NCI-H2029 (cell line): ENCODE measurements around the gene LRP1B.

Source experiments
- DNase-seq: peaks from one replicate; lab custom pipeline; 2025; lab: John Stamatoyannopoulos, UW

LRP1B gene

DNA sequence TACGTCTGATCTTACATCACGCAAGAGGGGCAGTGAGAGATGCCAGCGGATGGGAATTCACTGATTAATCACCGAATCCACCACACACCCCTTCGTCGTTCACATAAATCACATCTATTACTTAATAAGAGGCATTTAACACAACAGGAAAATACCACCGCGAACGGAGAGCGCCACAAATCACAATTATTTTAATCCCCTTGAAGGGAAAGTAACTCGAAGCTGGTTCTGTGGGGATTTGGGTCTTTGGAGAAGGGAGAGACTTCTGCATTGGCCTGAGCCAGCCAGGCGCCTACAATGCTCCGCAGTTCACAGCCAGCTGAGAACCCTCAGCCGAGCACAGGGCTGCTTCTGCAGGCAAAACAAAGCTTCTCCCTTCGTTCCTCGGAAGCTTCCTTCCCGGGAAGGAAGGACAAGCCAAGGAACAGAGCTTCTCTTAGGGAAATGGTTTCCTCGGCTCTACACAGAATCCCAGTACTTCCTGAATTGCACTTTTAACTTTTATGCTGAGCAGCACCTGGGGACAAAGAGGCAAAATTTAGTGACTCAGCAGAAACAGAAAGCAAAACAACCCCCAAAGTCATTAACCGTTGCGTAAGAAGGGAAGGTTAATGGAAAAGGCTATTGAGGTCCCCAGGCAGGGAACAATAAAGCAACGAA is at the start of gene LRP1B:
TSS of gene LRP1B (minus strand) at position 7 of the 660 bp plus-strand sequence. CDS start 287 bp downstream, outside the sequence.
- no peak for DNase-seq

DNA sequence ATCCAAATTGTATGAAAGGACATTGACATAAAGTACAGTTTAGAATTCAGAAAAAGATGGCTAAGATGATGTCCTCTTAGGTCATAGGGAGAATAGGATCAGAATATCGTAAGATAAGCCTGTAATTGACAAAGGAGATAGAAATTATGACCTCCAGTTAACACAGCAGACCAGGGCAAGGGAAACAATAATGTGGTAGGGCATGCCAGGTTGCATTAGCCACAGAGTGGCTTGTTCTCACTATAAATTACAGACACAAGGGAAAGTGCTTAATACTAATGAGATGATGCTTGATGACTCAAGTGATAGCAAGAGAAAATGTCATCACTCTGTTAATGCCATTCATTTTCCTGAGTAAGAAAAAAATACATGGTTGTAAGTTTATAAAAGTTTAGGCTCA is 48.9 kb upstream of the LRP1B start:
- DNase-seq: no peak

DNA sequence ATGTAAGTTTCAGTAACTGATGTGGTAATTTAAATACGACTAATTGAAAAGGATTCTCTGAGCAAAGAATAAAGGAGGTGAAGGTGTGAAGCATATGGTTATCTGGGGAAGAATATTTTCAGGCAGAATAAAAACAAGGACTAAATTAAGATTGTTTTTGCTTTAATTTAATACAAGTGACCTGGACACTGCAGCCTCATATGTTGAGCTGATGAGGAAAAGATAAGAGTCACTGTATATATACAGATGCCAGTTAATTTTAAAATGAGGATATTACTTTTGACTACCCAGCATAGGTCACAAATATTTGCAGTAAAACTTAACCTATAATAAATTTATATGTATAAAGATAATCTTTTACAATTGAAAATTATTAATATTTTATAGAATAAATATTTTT is 47.8 kb upstream of the LRP1B start:
- no peak for DNase-seq

DNA sequence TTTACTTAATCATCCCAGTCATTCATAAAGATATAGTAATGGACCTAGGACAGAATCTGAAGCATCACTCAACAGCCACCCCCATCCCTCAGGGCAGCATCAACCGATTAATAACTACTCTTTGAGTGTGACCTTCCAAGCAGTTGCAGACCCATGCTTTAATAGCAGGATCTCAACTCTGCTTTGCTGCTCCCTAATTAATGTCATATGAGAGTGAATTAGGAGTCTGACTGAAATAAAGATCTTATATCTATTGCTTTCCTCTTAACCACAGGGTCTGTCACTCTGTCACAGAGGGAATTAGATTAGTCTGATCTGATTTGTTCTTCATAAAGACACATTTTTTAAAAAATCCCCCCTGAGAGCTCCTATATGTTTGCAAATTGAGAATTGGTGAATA is 46.1 kb upstream of the LRP1B start:
- DNase-seq: no peak

GRCh38 chr2:142175813-142176338 is 45.1 kb upstream of the LRP1B start:
- DNase-seq: no peak

DNA sequence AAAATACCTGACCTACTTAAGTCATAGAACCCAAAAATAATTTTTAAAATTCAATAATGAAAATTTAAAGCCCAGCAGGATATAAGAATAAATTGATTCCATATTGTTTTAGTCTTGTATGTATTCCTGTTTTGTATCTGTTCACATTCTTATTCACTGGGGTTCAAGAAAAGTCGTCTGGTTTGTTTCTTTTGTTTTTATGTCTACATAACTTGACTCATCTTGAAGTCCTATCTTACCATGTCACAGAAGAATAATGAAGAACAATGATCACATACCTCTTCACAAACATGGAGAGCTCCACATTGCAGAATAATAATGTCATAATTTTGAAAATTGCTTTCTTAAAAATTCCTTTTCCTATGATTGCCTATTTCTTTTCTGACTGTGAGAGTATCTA is 43.4 kb upstream of the LRP1B start:
- no peak for DNase-seq

DNA sequence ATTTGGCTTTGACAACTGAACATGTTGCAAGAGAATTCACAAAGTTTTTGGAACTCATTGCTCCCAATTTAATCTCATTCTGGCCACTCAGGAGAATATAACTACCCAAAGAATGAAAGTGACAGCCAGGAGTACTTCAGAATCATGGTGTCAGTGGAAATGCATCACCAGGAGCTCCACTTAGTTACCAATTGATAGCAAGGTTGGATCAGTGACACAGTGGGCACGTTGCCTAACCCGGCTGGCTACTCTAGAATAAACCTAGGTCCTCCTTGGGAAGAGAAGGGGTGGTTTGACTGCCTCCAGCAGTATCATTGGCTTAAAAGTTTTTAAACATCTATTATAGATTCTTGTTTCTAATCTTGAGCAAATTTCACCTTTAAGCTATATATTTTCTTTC is 40.0 kb upstream of the LRP1B start:
- DNase-seq: no peak

- no peak for DNase-seq
Measured at GRCh38 chr2:142165790-142166189, 35.0 kb upstream of the LRP1B start.

- no peak for DNase-seq
Measured at GRCh38 chr2:142153601-142154000, 22.8 kb upstream of the LRP1B start.

GRCh38 chr2:142150453-142150852 is 19.6 kb upstream of the LRP1B start:
- DNase-seq: no peak

DNA sequence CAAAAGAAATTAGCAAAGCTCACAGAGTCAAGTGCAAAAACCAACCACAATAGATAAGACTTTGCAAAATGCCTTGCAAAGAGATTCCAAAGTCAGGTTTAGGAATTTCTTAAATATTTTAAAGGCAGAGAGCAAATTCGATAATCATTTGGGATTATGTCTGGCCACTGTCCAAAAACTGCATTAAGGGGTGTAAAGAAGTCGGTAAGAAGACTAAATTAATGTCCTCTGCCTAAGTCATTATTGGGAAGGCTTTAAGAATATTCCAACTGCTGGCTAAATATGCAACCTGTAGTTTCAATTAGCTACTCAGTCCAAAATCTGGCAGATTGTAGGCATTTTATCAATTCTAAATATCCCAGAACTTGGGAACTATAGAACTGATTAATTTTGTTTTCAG is 13.7 kb upstream of the LRP1B start:
- DNase-seq: no peak

DNA sequence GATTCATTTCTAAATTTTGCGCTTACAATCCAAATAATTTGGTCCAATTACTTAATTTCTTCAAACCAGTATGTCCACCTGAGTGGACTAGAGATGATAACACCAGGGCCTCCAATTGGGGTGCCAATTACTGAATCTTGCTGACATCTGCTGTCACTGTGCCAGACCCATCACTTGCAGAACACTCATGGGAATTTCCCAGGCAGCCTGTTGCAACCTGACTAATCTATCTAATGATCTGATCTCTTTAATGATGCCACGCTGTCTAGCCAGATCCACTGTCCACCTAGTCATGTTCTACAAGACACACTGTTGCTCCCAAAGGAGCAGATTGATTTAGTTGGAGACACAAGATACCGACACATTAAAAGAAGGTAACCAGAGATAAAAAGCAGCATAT is 11.8 kb upstream of the LRP1B start:
- DNase-seq: no peak

DNA sequence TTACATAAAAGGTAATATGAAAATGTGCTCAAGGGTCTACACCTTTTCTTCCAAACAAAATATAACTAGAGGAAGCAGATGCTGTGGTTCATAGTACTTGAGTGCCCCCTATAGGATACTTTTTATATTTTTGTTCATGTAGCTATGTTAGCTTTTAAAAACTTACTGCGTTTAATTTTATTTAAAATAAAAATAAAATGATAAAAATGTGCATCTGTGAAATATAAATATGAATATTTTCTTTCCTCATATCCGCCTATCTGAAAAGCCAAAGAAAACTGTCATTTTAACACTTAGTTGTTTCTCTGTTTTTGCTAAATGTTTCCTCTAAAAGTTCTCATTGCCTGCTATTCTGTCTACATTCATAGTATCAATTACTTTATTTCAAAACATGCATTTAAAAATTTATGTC is 9.6 kb upstream of the LRP1B start:
- DNase-seq: no peak

DNA sequence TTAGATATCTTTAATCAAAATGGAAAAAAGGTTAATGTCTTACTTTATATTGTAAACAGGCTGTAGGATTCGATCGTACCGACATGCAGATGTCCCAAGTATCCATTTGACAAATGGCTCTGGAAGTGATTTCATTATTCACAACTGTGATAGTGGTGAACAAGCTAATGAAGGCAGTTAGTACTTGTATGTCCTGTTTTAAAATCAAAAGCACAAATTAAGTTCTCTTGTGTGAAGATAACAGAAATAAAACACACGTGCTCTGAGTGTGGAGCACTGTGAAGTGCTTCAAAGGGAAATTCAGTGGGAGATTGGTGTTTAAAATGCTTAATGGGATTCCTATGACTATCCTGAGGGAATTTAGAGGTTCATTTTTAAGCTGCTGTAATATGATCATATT is 8.6 kb upstream of the LRP1B start:
- DNase-seq: no peak

- DNase-seq: no peak
Measured at GRCh38 chr2:142136571-142136970, 5.8 kb upstream of the LRP1B start.

DNA sequence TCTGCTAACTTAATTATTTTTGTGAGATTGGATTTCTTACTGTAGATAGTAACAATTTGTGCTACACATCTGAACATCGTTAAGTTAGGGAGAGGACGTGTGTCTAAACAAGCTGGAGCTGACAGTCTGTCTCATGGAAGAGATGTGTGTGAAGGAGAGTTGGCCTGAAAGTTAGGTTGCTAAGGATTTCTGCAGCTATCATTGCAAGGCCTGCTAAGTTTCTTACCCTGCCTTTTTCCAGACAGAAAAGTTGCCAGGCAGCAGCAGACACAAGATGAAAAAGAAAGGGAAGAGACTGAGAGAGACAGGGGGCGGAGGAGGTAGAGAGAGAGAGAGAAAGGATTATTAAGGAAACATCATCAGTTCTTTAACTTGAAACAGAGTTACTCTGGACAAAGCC is 4.1 kb upstream of the LRP1B start:
- no peak for DNase-seq

GRCh38 chr2:142130111-142131009 is 456 bp downstream of the LRP1B start:
- no peak for DNase-seq

DNA sequence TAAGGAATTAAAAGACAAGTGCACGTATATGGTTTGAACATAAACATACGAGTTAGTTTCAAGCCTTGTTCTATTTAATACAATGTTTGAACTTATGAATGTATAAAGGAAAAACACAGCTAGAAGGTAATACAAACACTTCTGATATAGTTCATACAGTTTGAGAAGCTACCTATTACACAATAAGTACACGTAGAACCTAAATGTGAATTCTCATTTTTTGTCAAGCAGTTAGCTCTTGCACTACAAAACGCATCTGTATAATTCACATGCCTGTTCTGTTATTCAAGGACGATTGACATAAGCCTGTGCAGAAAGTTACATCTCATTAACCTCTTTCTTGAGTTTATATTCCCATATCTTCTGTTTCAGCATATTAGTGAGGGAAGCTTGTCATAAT is 2.7 kb downstream of the LRP1B start:
- no peak for DNase-seq

DNA sequence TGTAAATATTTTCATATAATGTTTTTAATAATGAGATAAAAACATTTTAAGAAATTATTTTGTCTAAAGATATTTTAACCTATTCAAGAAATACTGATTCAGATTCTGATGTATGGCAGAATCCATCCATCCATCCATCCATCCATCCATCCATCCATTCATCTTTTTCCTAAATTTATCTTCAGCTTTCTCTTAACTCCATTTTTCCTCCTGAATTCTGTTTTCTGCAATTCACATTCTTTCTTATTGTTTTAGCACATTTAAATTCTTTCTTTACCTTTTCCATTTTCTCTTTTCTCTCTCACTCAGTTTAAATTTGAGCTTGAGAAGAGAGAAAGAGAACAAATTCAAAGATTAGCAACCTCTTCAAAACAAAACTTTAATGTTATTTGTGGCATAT is 3.6 kb downstream of the LRP1B start:
- no peak for DNase-seq

DNA sequence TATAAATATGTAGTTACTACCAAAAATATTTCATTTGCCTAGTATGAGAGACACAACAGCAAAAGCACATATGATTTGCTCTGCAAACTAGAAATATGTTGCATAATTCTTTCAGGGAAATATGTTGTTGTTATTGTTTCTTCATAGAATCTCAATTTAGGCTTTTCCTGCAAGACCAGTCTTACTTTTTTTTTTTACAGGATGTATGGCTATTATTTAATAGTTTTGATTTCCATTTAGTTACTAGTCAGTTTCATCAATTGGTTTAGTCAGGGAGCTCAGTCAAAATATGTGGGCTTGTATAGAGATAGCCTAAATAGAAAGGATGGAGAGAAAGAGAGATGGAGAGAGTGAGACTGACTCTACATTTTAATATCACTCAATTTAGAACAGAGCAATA is 6.1 kb downstream of the LRP1B start:
- no peak for DNase-seq

GRCh38 chr2:142119347-142119746 is 11.5 kb downstream of the LRP1B start:
- DNase-seq: no peak

- DNase-seq: no peak
Measured at GRCh38 chr2:142112757-142113221, 18.0 kb downstream of the LRP1B start.

DNA sequence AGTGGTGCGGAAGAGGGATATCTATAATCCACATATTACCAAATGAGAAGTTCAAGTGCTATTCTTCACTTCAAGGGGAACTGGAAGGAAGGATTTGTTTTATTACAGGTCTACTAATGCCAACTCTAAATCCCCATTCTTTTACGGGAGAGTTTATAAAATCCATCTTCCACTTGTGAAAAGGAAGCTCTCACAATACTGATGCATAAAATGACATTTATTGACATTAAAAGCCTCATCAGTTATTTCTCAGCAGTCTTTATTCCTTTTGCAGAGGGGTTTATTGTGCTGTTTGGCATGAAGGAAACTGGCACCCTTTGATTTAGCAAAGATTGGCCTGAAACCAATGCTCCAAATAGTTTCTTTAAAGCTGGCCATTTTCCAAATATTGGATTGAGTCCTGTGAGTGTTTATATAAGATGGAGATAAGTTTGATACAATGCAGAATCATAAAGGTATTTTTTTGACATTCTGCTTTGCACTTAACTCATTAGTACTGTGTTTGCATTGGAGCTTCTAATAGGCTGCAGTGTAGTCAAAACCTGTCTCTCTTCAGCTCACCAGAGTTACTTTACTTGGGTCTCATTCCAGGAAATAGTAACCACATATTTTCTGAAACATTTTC is 26.6 kb downstream of the LRP1B start:
- DNase-seq: no peak
